HG02763 (cell line): ENCODE results near the gene CTNNA3.

Source experiments
- ATAC-seq: cut with Tn5 transposase; IDR thresholded peaks from one replicate; pipeline ENCODE4 v1.9.1; 2021; ENCODE audit warnings: mild to moderate bottlenecking, moderate library complexity; ENCODE audit not compliant: unreplicated experiment

Gene CTNNA3

GRCh38 chr10:66058594-66058993, 1637.4 kb downstream of the CTNNA3 start:
- ATAC-seq: no peak

- no peak for ATAC-seq
These were observed 1646.7 kb downstream of the CTNNA3 start for GRCh38 chr10:66049335-66049734.

- ATAC-seq: no peak
These were observed 1650.1 kb downstream of the CTNNA3 start for GRCh38 chr10:66045859-66046258.

- no peak for ATAC-seq
These were observed 1654.2 kb downstream of the CTNNA3 start for GRCh38 chr10:66041771-66042170.

- ATAC-seq: no peak
These were observed 1657.4 kb downstream of the CTNNA3 start for GRCh38 chr10:66038623-66039022.

GRCh38 chr10:66026321-66026720, 1669.7 kb downstream of the CTNNA3 start:
- ATAC-seq: no peak

GRCh38 chr10:66025186-66025585, 1670.8 kb downstream of the CTNNA3 start:
- no peak for ATAC-seq

- no peak for ATAC-seq
These were observed 1674.6 kb downstream of the CTNNA3 start for GRCh38 chr10:66021423-66021822.

- ATAC-seq: no peak
These were observed 1687.8 kb downstream of the CTNNA3 start for GRCh38 chr10:66008221-66008620.

GRCh38 chr10:66006411-66006810, 1689.6 kb downstream of the CTNNA3 start:
- no peak for ATAC-seq

- no peak for ATAC-seq
These were observed 1702.5 kb downstream of the CTNNA3 start for GRCh38 chr10:65993451-65993850.

- ATAC-seq: no peak
These were observed 1727.1 kb downstream of the CTNNA3 start for GRCh38 chr10:65968871-65969270.

- no peak for ATAC-seq
These were observed 1727.6 kb downstream of the CTNNA3 start for GRCh38 chr10:65968437-65968836.

- no peak for ATAC-seq
These were observed 1731.8 kb downstream of the CTNNA3 start for GRCh38 chr10:65964205-65964604.

- no peak for ATAC-seq
These were observed 1743.9 kb downstream of the CTNNA3 start for GRCh38 chr10:65952086-65952485.

GRCh38 chr10:65950075-65950474, 1745.9 kb downstream of the CTNNA3 start:
- no peak for ATAC-seq

GRCh38 chr10:65949526-65949925, 1746.5 kb downstream of the CTNNA3 start:
- ATAC-seq: no peak

GRCh38 chr10:65945061-65945460, 1750.9 kb downstream of the CTNNA3 start:
- ATAC-seq: no peak

GRCh38 chr10:65943451-65943850, 1752.5 kb downstream of the CTNNA3 start:
- no peak for ATAC-seq

GRCh38 chr10:65940816-65941662, 1755.0 kb downstream of the CTNNA3 start:
- ATAC-seq: no peak

- no peak for ATAC-seq
These were observed 1755.9 kb downstream of the CTNNA3 start for GRCh38 chr10:65940105-65940504.

- no peak for ATAC-seq
These were observed 1764.5 kb downstream of the CTNNA3 start for GRCh38 chr10:65931291-65932070.
